ENCODE measurements around the gene MYOCOS.
"Not testable (repeated sequence)": the region's sequence is repeated elsewhere in the genome, so short reads cannot be mapped to it uniquely, and the experiment has no call there.

The MYOCOS gene

GRCh38 chr1:171615122-171615906, 6.7 kb upstream of the MYOCOS start:
- not testable (repeated sequence) for H3K9ac ChIP-seq (ENCODE audit: low read depth, low read length, poor library complexity); H3K79me1 ChIP-seq (ENCODE audit: low read depth, low read length); H3K4me1 ChIP-seq (ENCODE audit: control insufficient read depth in 2 of 2, insufficient read depth in 1 of 2, low read depth in 1 of 2, low read length in 2 of 2); H2BK15ac ChIP-seq (ENCODE audit: low read length); H3K18ac ChIP-seq (ENCODE audit: low read length); H4K91ac ChIP-seq (ENCODE audit: low read depth, low read length, poor library complexity); H3K36me3 ChIP-seq (replicated peaks in 1 of 2; ENCODE audit: control insufficient read depth in 2 of 2, insufficient read depth in 2 of 2, low read length in 2 of 2); DNase-seq (ENCODE audit: low spot score); H2BK120ac ChIP-seq (ENCODE audit: low read depth, low read length); H4K8ac ChIP-seq (ENCODE audit: low read depth, low read length); H3K27ac ChIP-seq (replicated peaks; ENCODE audit: low read length); H3K9me3 ChIP-seq (replicated peaks in 1 of 2; ENCODE audit: control insufficient read depth in 2 of 2, insufficient read depth in 1 of 2, low read depth in 1 of 2, low read length in 2 of 2); H2AFZ ChIP-seq (ENCODE audit: low read length); H3K27me3 ChIP-seq (ENCODE audit: control insufficient read depth in 3 of 3, insufficient read depth in 3 of 3, low read depth in 1 of 3, low read length in 3 of 3); H2BK12ac ChIP-seq (ENCODE audit: low read length); H3K4me2 ChIP-seq (ENCODE audit: insufficient read depth, low read length, poor library complexity, severe bottlenecking); H2AK5ac ChIP-seq (ENCODE audit: low read depth, low read length); H2BK5ac ChIP-seq (ENCODE audit: low read length); H3K23ac ChIP-seq (ENCODE audit: low read depth, low read length, poor library complexity); H3K4ac ChIP-seq (ENCODE audit: low read length); H3K4me3 ChIP-seq (ENCODE audit: low read length in 2 of 2); H3K14ac ChIP-seq (ENCODE audit: low read length)
- no CpG with 5 or more reads among the region's 14 CpGs for WGBS, 2 donors (ENCODE audit: extremely low coverage in 2 of 2, insufficient read length in 2 of 2, insufficient replicate concordance in 1 of 2)

DNA sequence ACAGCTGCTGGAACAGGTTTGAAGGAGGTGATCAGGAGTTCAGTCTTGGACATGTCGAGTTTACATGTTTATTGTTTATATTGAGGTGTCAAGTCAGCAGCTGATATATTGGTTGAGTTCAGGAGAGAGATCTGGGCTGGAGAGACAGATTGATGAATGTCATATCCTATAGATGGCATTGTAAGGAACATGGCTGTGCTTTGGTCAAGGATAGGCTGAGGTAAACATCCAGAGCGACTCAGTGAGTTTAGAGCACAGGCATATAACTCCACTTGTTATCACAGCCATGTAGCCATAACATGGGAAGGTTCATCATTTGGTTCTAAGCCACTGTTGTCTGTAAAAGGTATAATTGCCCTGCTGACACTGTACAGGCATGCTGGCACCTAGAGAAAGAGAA, 5.5 kb upstream of the MYOCOS start:
- H3K27me3 ChIP-seq (ENCODE audit: control insufficient read depth in 3 of 3, insufficient read depth in 3 of 3, low read depth in 1 of 3, low read length in 3 of 3), result no peaks in the 10 kb centered on the region
- H2BK12ac ChIP-seq (ENCODE audit: low read length), result no peak overlapping the region
- H2BK5ac ChIP-seq (ENCODE audit: low read length), result no peak overlapping the region
- no CpG with 5 or more reads among the region's 2 CpGs for WGBS, 2 donors (ENCODE audit: extremely low coverage in 2 of 2, insufficient read length in 2 of 2, insufficient replicate concordance in 1 of 2)
- no peaks in the 10 kb centered on the region for H3K4me1 ChIP-seq (ENCODE audit: control insufficient read depth in 2 of 2, insufficient read depth in 1 of 2, low read depth in 1 of 2, low read length in 2 of 2)
- H3K23ac ChIP-seq (ENCODE audit: low read depth, low read length, poor library complexity), result no peak overlapping the region
- no peaks in the 10 kb centered on the region for H3K9me3 ChIP-seq (replicated peaks in 1 of 2; ENCODE audit: control insufficient read depth in 2 of 2, insufficient read depth in 1 of 2, low read depth in 1 of 2, low read length in 2 of 2)
- no peak overlapping the region for H3K14ac ChIP-seq (ENCODE audit: low read length)
- no peak overlapping the region for H3K18ac ChIP-seq (ENCODE audit: low read length)
- H3K4me2 ChIP-seq (ENCODE audit: insufficient read depth, low read length, poor library complexity, severe bottlenecking), result no peak overlapping the region
- no peak overlapping the region for H4K91ac ChIP-seq (ENCODE audit: low read depth, low read length, poor library complexity)
- H3K4ac ChIP-seq (ENCODE audit: low read length), result no peak overlapping the region
- H3K79me1 ChIP-seq (ENCODE audit: low read depth, low read length), result no peaks in the 10 kb centered on the region
- no peak overlapping the region for H3K27ac ChIP-seq (replicated peaks; ENCODE audit: low read length)
- no peak overlapping the region for H2BK15ac ChIP-seq (ENCODE audit: low read length)
- H2AFZ ChIP-seq (ENCODE audit: low read length), result no peak overlapping the region
- no peak overlapping the region for H4K8ac ChIP-seq (ENCODE audit: low read depth, low read length)
- no peak overlapping the region for H2BK120ac ChIP-seq (ENCODE audit: low read depth, low read length)
- H3K9ac ChIP-seq (ENCODE audit: low read depth, low read length, poor library complexity), result no peak overlapping the region
- no peaks in the 10 kb centered on the region for H3K36me3 ChIP-seq (replicated peaks in 1 of 2; ENCODE audit: control insufficient read depth in 2 of 2, insufficient read depth in 2 of 2, low read length in 2 of 2)
- DNase-seq (ENCODE audit: low spot score), result no peak
- H2AK5ac ChIP-seq (ENCODE audit: low read depth, low read length), result no peak overlapping the region
- no peak overlapping the region for H3K4me3 ChIP-seq (ENCODE audit: low read length in 2 of 2)

DNA sequence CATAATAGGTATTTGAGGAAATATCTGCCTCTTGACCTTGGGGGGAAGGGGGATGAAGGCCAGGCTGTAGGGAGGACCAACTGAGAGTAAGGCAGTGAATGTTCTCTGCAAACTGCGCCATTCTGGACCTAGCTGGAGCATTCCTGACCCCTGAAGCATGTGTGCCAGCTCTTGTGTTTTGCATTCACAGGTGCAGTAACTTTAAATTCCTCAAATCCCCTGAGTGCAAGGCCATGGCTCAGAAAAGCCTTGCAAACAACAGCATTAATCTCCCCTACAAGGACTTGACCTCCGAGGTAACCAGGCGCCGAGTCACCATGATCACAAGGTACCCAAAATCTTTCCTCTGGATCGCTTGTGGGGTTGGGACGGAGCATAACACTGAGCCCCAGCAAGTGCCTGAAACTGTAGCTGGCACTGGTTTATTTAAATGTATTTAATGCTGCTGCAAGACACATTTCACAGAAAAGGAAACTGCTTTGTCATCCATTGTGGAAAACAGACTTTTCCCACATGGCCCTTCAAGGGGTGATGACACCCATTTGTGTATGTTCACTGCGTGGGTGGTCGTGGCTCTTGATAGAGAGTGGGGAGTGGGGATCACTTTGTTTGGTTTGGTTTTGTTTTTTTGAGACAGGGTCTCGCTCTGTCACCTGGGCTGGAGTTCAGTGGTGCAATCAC, 1.7 kb downstream of the MYOCOS start:
- Histone ChIP-seq H3K79me1 (ENCODE audit: low read depth, low read length) (no peaks in the 10 kb centered on the region), H3K4me2 (ENCODE audit: insufficient read depth, low read length, poor library complexity, severe bottlenecking) (no peak overlapping the region), H3K4me3 (ENCODE audit: low read length in 2 of 2) (no peak overlapping the region), H4K8ac (ENCODE audit: low read depth, low read length) (no peak overlapping the region), H3K4ac (ENCODE audit: low read length) (no peak overlapping the region), H3K4me1 (ENCODE audit: control insufficient read depth in 2 of 2, insufficient read depth in 1 of 2, low read depth in 1 of 2, low read length in 2 of 2) (no peaks in the 10 kb centered on the region), H2BK120ac (ENCODE audit: low read depth, low read length) (no peak overlapping the region), H2AK5ac (ENCODE audit: low read depth, low read length) (no peak overlapping the region), H3K23ac (ENCODE audit: low read depth, low read length, poor library complexity) (no peak overlapping the region), H3K9me3 (replicated peaks in 1 of 2; ENCODE audit: control insufficient read depth in 2 of 2, insufficient read depth in 1 of 2, low read depth in 1 of 2, low read length in 2 of 2) (peaks cover 0 to 1% of the 10 kb centered on the region in 2 donors), H3K36me3 (replicated peaks in 1 of 2; ENCODE audit: control insufficient read depth in 2 of 2, insufficient read depth in 2 of 2, low read length in 2 of 2) (no peaks in the 10 kb centered on the region), H2AFZ (ENCODE audit: low read length) (no peak overlapping the region), H3K14ac (ENCODE audit: low read length) (no peak overlapping the region), H2BK5ac (ENCODE audit: low read length) (no peak overlapping the region), H3K27me3 (ENCODE audit: control insufficient read depth in 3 of 3, insufficient read depth in 3 of 3, low read depth in 1 of 3, low read length in 3 of 3) (no peaks in the 10 kb centered on the region), H2BK12ac (ENCODE audit: low read length) (no peak overlapping the region), H3K27ac (replicated peaks; ENCODE audit: low read length) (no peak overlapping the region), H2BK15ac (ENCODE audit: low read length) (no peak overlapping the region), H3K9ac (ENCODE audit: low read depth, low read length, poor library complexity) (no peak overlapping the region), H3K18ac (ENCODE audit: low read length) (no peak overlapping the region), H4K91ac (ENCODE audit: low read depth, low read length, poor library complexity) (no peak overlapping the region)
- WGBS, 2 donors (ENCODE audit: extremely low coverage in 2 of 2, insufficient read length in 2 of 2, insufficient replicate concordance in 1 of 2), result no CpG with 5 or more reads among the region's 9 CpGs
- DNase-seq (ENCODE audit: low spot score), result no peak

DNA sequence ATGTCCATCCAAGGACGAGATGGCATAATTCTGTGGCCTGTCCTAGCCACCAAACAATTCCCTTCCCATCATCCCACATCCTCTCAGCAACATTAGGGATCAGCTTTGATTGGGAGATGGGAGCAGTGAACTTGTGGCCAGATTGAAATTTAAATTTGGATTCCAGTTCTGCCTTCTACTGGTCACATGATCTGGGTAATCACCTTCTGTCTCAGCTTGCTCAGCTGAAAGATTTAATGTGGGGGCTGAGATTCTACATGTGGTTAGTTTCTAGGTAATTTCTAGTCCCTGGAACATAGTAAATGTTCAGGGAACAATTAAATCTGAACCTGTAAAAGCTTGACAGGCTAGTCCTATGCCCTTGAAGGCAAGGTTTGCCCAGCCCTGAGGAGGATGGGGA, 3.2 kb downstream of the MYOCOS start:
- no peak overlapping the region for H3K4ac ChIP-seq (ENCODE audit: low read length)
- H3K14ac ChIP-seq (ENCODE audit: low read length), result no peak overlapping the region
- DNase-seq (ENCODE audit: low spot score), result no peak
- H4K91ac ChIP-seq (ENCODE audit: low read depth, low read length, poor library complexity), result no peak overlapping the region
- H2BK120ac ChIP-seq (ENCODE audit: low read depth, low read length), result no peak overlapping the region
- no CpG with 5 or more reads among the region's 1 CpG for WGBS, 2 donors (ENCODE audit: extremely low coverage in 2 of 2, insufficient read length in 2 of 2, insufficient replicate concordance in 1 of 2)
- no peak overlapping the region for H3K9ac ChIP-seq (ENCODE audit: low read depth, low read length, poor library complexity)
- no peak overlapping the region for H2BK5ac ChIP-seq (ENCODE audit: low read length)
- no peak overlapping the region for H3K27ac ChIP-seq (replicated peaks; ENCODE audit: low read length)
- no peaks in the 10 kb centered on the region for H3K4me1 ChIP-seq (ENCODE audit: control insufficient read depth in 2 of 2, insufficient read depth in 1 of 2, low read depth in 1 of 2, low read length in 2 of 2)
- H3K9me3 ChIP-seq (replicated peaks in 1 of 2; ENCODE audit: control insufficient read depth in 2 of 2, insufficient read depth in 1 of 2, low read depth in 1 of 2, low read length in 2 of 2), result peaks cover 0 to 1% of the 10 kb centered on the region in 2 donors
- no peaks in the 10 kb centered on the region for H3K36me3 ChIP-seq (replicated peaks in 1 of 2; ENCODE audit: control insufficient read depth in 2 of 2, insufficient read depth in 2 of 2, low read length in 2 of 2)
- no peak overlapping the region for H4K8ac ChIP-seq (ENCODE audit: low read depth, low read length)
- no peak overlapping the region for H2AFZ ChIP-seq (ENCODE audit: low read length)
- H2BK12ac ChIP-seq (ENCODE audit: low read length), result no peak overlapping the region
- H3K4me2 ChIP-seq (ENCODE audit: insufficient read depth, low read length, poor library complexity, severe bottlenecking), result no peak overlapping the region
- no peaks in the 10 kb centered on the region for H3K79me1 ChIP-seq (ENCODE audit: low read depth, low read length)
- no peak overlapping the region for H2AK5ac ChIP-seq (ENCODE audit: low read depth, low read length)
- no peaks in the 10 kb centered on the region for H3K27me3 ChIP-seq (ENCODE audit: control insufficient read depth in 3 of 3, insufficient read depth in 3 of 3, low read depth in 1 of 3, low read length in 3 of 3)
- H3K23ac ChIP-seq (ENCODE audit: low read depth, low read length, poor library complexity), result no peak overlapping the region
- H2BK15ac ChIP-seq (ENCODE audit: low read length), result no peak overlapping the region
- no peak overlapping the region for H3K18ac ChIP-seq (ENCODE audit: low read length)
- no peak overlapping the region for H3K4me3 ChIP-seq (ENCODE audit: low read length in 2 of 2)
